Measurements from ENCODE around the gene STUB1.

The STUB1 gene

DNA sequence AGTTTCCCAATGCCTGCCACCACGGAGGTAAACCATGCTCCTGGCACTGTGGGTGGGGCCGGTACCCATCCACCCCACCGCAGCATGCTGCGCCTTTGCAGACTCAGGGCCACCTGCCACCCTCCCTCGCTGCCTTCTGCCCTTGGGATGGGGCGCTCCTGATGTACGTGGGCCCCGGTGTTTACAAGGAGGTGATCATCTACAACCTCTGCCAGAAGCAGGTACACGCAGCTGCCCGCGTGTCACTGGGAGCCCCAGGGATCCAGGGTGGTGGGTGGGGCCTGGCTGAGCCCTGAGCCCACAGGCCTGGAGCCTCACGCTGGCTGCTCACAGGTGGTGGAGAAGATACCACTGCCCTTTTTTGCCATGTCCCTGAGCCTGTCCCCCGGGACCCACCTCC, 13.6 kb upstream of the STUB1 start:
- no peak overlapping the region for H3K4me3 ChIP-seq (ENCODE audit: low read length)

DNA sequence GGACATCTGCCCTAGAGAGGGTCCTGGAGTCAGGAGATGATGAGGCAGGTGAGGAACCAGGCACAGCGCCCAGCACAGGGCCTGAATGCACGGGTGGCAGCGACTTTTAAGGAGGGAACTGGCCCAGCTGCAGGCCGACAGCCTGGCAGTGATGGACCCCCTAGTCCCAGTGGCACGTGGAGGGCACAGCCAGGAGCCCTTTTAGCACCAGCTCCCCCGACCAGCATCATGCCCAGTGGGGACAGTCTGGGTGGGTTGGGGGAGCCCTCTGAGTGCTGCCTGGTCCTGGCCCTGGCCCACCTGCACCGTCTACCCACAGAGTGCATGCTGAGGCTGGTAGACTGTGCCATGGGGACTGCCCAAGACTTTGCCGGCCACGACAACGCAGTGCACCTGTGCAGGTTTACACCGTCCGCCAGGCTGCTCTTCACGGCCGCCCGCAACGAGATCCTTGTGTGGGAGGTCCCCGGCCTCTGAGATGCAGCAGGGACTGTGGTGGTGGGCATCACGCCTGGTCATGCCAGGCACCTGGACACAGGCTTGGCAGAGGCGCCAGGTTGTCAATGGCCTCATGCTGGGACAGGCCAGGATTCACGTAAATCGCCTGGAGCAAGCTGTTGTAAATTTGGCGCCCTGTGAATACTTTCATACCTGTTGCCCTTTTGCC, 13.0 kb upstream of the STUB1 start:
- H3K4me3 ChIP-seq (ENCODE audit: low read length) = no peak overlapping the region
- TF ChIP-seq ZNF274 (IDR thresholded peaks at IDR 0.05; ENCODE audit: low read depth, low read length) = no peak

More for the DNA sequence above, 13.6 kb upstream of the STUB1 start:
- TF ChIP-seq ZNF274 (IDR thresholded peaks at IDR 0.05; ENCODE audit: low read depth, low read length) = no peak

DNA sequence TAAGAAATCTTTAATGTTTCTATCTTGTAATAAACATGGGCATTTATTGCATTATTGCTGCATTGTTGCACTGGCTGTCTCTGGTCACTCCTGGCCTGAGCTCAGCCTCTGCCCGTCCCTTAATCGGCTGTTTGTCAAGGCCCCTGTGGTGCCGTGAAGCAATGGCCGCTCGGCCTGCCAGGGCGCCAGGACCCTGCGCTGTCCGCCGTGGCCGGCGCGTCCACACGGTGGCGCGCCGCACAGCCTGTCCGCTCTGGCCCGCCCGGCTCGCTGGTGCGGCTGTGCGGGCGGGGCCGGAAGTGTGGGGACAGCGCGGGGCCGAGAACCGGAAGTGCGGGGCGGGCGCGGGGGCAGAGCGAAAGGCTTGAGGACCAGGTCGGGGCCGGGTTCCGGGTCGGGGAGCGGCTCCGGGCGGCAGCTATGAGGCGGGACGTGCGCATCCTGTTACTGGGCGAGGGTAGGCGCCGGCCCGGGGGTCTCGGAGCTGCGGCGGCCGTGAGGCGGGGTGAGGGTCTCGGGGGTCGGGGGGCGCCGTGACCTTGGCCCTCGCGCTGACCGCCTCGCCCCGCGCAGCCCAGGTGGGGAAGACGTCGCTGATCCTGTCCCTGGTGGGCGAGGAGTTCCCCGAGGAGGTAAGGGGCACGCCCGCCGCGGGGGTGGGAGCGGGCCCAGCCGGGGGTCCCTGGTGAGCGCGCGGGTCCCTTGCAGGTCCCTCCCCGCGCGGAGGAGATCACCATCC, 12.3 kb upstream of the STUB1 start, which contains the start of gene RHOT2:
Gene RHOT2, plus strand, starts transcription at position 353 of the 739 bp plus-strand sequence. Its CDS starts 68 bp downstream, at position 421.
- peak within 1 kb of the TSS; percentile 79 for H3K4me3 ChIP-seq (ENCODE audit: low read length)
- TF ChIP-seq ZNF274 (IDR thresholded peaks at IDR 0.05; ENCODE audit: low read depth, low read length) = no peak

DNA sequence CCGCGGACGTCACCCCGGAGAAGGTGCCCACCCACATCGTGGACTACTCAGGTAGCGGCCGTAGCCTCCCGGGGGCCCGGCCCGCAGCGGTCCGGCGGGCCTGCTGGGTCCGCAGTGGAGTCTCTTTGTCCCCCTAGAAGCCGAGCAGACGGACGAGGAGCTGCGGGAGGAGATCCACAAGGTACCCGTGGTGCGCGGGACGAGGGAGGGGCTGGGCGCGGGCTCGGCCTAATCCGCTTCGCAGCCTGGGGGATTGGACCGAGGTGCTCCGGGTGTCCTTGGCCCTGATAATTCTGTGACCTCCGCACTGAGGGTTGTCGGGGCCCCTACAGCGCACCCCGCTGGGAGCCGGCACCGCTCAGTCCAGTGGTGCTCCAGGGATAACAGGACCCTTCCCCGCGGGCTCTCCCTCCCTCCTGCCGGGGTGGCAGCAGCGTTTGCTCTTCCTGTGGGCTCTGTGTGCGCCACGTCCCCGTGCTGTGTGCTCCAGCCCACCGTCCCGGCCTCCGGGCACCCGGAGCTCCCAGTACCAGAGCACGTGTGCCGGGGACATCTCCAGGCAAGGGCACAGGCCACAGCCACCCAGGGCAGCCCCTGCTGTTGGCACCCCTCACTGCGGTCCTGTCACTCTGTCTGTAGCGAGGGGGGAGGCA, 11.6 kb upstream of the STUB1 start:
- peak overlapping the region; percentile 79 for H3K4me3 ChIP-seq (ENCODE audit: low read length)
- no peak for TF ChIP-seq ZNF274 (IDR thresholded peaks at IDR 0.05; ENCODE audit: low read depth, low read length)

DNA sequence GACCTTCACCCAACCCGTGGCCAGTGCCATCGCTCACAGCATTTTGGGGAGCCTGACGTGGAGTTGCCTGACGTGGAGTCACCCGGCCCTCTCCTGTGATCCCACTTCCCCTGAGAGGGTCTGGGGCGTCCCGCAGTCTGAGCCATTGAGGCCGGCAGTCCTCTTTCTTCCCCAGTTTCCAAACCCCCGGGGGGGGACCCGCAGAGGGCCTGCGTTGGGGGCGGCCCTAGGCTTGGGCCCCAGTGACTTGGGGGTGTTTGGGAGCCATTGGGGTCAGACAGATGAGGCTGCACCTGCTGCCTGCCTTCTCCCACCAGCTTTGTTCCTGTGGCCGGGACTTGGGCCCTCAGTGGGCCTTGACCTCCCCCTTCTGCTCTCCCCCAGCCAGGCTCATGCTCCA, 10.5 kb upstream of the STUB1 start:
- no peak for TF ChIP-seq ZNF274 (IDR thresholded peaks at IDR 0.05; ENCODE audit: low read depth, low read length)
- H3K4me3 ChIP-seq (ENCODE audit: low read length) = no peak overlapping the region

DNA sequence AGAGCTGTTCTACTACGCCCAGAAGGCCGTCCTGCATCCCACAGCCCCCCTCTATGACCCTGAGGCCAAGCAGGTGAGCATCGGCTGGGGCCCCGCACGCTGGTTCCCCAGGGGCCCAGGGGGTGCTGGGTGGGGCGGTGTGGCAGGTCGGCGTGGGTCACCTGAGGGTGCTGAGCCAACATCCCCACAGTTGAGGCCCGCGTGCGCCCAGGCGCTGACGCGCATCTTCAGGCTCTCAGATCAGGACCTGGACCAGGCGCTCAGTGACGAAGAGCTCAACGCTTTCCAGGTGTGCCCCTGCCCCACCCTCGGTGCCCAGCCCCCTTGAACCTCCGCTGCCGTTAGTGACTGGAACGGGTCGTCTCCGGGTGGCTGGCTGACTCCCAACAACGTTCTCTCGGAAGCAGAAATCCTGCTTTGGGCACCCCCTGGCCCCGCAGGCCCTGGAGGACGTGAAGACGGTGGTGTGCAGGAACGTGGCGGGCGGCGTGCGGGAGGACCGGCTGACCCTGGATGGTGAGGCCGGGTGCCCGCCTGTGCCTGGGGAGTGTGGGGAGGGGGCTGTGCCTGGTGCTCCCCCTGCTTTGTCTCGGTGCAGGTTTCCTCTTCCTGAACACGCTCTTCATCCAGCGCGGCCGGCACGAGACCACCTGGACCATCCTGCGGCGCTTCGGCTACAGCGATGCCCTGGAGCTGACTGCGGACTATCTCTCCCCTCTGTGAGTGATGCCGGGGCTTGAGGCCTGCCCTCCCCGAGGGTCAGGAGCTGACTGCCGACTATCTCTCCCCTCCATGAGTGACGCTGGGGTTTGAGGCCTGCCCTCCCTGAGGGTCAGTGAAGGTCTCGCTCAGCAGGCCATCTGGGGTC, 9.5 kb upstream of the STUB1 start:
- no peak overlapping the region for H3K4me3 ChIP-seq (ENCODE audit: low read length)
- no peak for TF ChIP-seq ZNF274 (IDR thresholded peaks at IDR 0.05; ENCODE audit: low read depth, low read length)

DNA sequence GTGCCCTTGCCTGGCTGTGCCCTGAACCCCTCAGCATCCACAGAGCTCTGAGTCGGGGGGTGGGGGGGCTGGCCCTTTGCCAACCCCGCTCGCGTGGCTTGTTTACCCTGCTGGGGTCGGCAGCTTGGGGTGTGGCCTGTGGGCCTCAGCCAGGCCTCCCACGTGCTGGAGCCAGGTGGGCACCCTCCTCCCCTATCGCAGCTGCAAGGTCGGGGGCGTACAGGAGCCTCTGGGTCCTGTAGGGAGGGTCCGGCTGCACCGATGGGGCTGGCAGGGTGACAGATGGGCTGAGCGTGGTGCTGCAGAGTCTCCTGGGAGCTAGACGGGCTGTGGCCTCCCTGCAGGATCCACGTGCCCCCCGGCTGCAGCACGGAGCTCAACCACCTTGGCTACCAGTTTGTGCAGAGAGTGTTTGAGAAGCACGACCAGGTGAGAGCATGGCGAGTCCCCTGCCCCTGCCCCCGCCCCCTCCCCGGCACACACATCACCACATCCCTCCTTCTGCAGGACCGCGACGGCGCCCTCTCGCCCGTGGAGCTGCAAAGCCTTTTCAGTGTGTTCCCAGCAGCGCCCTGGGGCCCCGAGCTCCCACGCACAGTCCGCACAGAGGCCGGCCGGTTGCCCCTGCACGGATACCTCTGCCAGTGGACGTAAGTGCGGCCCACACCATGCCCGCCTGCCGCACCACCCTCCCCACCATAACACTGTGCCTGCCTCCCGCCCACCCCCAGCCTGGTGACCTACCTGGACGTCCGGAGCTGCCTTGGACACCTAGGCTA, 8.7 kb upstream of the STUB1 start:
- no peak overlapping the region for H3K4me3 ChIP-seq (ENCODE audit: low read length)
- TF ChIP-seq ZNF274 (IDR thresholded peaks at IDR 0.05; ENCODE audit: low read depth, low read length) = no peak

DNA sequence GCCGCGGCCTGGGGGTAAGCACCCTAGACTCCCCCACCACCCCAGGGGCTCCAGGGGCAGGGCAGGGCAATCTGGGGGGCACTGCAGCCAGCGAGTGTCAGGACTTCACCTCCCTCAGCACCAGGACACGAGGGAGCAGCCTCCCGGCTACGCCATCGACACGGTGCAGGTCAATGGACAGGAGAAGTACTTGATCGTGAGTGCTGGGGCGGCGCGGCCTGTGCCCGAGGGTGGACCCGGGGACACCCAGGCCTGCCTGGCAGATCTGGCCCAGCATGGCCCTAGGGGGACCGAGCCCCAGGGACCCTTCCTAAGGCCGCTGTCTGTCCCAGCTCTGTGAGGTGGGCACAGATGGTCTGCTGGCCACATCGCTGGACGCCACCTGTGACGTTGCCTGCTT, 7.8 kb upstream of the STUB1 start:
- no peak overlapping the region for H3K4me3 ChIP-seq (ENCODE audit: low read length)
- no peak for TF ChIP-seq ZNF274 (IDR thresholded peaks at IDR 0.05; ENCODE audit: low read depth, low read length)

DNA sequence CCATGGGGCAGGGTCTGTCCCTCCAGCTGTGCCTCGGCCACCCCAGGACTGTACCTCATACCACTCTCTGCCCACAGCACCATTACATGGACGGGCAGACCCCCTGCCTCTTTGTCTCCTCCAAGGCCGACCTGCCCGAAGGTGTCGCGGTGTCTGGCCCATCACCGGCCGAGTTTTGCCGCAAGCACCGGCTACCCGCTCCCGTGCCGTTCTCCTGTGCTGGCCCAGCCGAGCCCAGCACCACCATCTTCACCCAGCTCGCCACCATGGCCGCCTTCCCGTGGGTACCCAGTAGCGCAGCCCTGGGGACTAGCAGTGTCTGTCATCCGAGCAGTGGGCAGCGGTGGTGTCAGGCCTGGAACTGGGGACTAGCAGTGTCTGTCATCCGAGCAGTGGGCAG, 7.4 kb upstream of the STUB1 start:
- H3K4me3 ChIP-seq (ENCODE audit: low read length) = no peak overlapping the region
- TF ChIP-seq ZNF274 (IDR thresholded peaks at IDR 0.05; ENCODE audit: low read depth, low read length) = no peak

DNA sequence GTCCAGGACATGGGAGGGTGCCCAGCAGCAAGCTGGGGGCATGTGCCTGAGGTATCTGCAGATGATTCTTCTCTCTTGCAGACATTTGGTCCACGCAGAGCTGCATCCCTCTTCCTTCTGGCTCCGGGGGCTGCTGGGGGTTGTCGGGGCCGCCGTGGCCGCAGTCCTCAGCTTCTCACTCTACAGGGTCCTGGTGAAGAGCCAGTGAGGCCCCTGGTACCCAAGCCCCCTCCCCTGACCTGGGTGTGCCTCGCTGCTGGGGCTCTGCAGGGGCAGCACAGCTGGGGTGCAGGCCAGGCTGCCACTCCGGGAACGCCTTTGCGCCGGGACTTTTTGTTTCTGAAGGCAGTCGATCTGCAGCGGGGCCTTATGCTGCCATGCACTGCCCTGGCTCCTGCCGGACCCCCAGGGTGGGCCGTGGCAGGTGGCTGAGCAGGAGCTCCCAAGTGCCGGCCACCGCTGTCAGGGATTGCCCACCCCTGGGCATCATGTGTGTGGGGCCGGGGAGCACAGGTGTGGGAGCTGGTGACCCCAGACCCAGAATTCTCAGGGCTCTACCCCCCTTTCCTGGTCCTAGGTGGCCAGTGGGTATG, 6.7 kb upstream of the STUB1 start:
- TF ChIP-seq ZNF274 (IDR thresholded peaks at IDR 0.05; ENCODE audit: low read depth, low read length) = no peak
- H3K4me3 ChIP-seq (ENCODE audit: low read length) = no peak overlapping the region

DNA sequence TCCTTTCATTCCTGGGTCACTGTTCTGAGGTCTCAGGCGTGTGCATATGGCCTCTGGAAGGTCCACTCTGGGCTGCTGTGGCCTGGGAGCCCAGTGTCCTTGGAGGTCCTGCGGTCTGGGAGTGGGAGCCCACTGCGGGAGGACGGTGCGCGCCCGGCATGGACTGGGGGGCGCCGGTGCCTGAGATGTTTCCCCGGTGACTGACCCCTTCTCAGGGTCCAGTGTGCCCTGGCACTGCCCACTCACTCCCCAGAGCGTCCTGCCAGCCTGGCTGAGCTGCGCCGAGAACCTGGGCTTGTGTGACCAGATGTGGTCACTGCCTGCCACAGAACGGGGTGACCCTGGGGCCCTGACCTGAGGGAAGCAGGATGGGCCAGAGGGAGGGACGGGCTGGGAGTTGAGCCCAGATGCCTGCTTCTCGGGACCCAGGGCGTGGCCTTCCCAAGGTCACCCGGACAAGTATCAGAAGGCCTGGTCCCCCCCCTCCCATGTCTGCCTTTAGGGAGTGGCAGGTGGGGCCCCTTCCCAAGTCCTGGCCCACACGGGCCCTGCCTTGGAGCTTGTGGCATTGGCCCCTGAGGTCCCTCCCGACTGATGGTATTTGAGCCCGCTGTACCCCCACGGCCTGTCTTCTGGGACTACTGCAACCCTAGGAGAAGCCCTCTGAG, 5.9 kb upstream of the STUB1 start:
- TF ChIP-seq ZNF274 (IDR thresholded peaks at IDR 0.05; ENCODE audit: low read depth, low read length) = no peak
- H3K4me3 ChIP-seq (ENCODE audit: low read length) = no peak overlapping the region
